SH-SY5Y (cell line): ENCODE measurements around the gene METTL25.

Source experiments
- GATA2 ChIP-seq: IDR thresholded peaks from 2 replicates; pipeline ENCODE4 v1.6.1; 2011; ENCODE audit warnings: mild to moderate bottlenecking, low read depth, low read length
- GATA3 ChIP-seq: IDR thresholded peaks from 2 replicates; pipeline ENCODE4 v1.6.1; 2011; ENCODE audit warnings: low read depth, mild to moderate bottlenecking, low read length, moderate library complexity

The METTL25 gene

DNA sequence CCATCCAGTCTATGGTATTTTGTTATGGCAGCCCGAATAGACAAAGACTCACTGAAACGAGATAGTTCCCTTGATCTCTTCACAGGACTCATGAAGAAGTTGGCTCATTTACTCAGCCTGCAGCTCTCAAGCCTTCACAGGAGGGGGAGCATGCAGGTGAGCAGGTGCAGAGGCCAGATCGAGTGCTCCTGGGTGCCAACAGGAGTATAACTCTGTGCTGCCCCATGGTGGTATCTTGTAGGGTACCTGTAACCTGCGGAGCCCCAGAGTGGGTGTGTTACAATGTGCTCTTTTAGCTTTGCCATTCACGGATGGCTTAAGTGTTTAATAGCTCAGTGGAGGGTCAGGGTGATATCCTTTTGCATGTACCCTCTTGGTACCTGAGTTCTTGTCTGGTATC lies 159.5 kb downstream of the METTL25 start:
- TF ChIP-seq GATA2 (no peak), GATA3 (no peak)

DNA sequence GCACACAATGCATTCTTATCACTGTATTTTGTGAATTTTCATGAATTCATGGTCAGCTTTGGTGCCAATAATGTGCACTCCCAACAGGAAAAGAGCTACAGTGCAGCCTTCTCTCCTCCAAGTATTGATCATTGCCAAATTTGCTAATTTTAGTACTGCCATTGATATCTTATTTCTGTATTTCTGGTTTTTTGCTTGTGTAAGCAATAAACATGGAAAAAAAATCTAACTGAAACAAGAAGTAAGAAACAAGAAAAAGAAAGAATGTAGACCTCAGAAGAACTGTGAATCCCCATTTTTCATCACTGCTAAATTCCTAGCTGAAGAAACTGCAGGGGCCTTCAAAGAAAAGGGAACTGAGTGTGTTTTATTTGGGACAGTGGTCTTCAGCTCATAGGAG lies 161.2 kb downstream of the METTL25 start:
- no peak for TF ChIP-seq GATA3
- no peak for TF ChIP-seq GATA2

DNA sequence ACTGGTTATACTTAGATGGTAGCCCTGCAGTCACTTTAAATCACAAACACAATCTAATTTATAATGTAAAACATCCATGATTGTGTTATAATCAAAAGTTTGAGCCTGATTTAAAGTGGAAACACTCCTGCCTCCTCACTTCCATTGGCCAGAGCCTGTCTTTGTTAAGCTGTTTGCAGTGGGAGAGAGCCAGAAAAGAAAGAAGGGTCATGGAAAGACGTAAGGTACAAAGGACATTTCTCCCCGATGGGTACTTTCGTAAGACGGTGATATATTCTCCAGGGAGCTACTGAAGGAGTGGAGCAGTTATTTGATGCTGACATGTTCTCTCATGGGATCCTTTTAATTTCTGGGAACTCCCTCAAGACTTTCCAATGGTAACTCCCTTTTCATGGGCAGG lies 164.0 kb downstream of the METTL25 start:
- TF ChIP-seq GATA2 (no peak), GATA3 (no peak)

DNA sequence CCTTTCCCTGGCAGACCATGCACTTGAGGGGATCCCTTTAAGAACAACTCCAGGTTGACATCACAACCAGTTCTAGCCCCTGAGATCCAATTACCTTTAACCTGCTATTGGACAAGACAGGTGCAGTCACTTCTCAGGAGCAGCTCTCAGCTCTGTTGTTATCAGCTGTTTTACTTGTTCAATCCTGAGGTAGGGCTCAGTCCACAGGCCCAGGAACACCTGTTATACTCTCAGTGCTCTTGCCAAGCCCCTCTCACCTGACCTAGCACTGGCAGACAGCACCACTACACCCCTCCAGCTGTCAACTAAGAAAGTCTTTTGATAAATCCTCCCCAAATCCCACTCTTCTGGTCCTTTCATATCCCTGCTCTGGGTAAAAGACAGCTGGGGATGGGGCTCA lies 164.4 kb downstream of the METTL25 start:
- TF ChIP-seq GATA3 (no peak), GATA2 (no peak)

DNA sequence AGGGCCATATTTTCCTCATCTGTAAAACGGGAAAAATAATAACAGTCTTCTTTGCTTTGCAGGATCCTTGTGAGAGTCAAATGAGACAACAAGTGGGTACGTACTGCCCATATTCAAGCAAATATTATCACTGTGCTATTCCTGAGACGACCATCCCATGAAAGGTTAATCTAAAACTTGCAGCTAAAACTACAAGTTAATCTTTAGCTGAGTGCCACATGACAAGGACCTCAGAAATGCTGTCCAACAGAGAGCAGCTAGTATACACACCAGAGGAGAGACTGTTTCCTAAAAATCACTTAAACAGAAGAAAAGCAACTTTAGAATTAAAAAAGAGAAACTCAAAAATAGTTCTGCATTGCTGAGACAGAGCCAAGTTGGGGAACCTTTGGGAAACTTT lies 165.7 kb downstream of the METTL25 start:
- TF ChIP-seq GATA2 (no peak), GATA3 (no peak)

DNA sequence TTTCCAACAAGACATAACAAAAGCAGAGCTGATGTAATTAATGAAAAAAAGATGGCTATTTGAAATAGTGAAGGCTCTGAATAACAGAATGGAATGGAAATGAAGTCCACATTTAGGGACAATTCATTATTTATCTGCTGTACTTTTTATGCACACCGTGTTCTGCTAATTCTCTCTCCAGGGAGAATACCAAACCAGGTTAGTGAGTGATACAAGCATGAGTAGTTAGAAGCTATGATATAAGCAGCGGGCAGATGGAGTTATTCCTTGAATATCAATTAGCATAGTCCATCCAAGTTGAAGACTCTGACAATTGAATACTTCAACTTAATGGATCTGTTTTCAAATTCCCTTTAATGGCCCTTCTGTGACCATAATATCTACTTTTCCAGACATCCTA lies 166.3 kb downstream of the METTL25 start:
- TF ChIP-seq GATA2 = no peak
- TF ChIP-seq GATA3 = no peak

DNA sequence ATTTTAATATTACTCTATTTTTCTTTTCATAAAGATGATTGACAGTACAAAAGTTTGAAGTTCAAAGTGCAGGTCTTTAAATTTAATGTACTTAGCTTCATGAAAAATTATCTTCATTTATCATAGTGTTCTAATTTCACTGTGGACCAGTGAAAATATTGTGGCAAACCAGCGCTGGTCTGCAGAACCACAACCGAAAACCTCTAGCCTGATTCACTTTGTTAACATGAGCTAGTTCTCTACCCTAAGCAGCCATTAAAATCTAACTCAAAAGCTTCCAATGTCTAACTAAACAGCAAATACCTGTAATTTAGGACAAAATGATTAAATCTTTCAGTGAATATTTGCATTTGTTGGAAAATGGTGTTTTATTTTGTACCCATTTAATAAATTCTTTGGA lies 167.3 kb downstream of the METTL25 start:
- no peak for TF ChIP-seq GATA2
- no peak for TF ChIP-seq GATA3

DNA sequence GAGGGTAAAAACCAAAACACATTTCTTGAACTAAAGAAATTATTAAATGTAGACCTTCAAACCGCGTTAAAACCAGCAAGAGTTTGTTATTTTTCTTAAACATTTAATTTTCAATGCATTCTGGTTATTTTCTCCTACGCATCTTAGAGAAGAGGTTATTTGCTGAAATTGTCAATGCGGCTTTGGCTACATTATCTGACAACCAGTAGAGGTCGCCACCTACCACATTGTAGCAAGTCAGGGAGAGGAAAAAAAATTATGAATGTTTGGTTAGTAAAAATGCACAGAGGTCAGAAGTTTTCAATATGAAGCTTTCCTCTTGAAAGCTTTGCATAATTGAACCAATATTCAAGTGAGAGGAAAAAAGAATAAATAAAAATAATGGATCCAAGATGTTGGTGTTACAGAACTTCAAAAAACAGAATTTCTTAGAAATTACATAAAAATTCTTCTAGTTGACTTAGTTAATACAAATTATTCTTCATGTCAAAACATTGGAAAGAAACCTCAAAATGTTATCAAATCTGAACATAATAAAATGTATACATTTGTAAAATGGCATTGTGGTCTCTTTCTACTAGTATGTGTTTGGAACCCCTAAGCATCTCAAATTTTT lies 168.9 kb downstream of the METTL25 start:
- TF ChIP-seq GATA2 (no peak), GATA3 (no peak)
